Chondrocyte (in vitro differentiated cells): ENCODE data around the gene ZNF738. TPM values are rescaled to one million over a fixed set of nuclear protein-coding genes. Genes with fewer than 3 reads are reported as not detected.
"Not testable (repeated sequence)": the region's sequence is repeated elsewhere in the genome, so short reads cannot be mapped to it uniquely, and the experiment has no call there.

Experiments used
- DNase-seq: peaks from one replicate; pipeline ENCODE4 v3.0.0; 2021; ENCODE audit warnings: mixed read lengths, low spot score
- H3K27ac Mint-ChIP-seq: one replicate; pipeline ENCODE4 v1.8.0; 2021; ENCODE audit warnings: mild to moderate bottlenecking, moderate library complexity, mixed read lengths; ENCODE audit not compliant: unreplicated experiment
- H3K27me3 Mint-ChIP-seq: 2 replicates; pipeline ENCODE4 v1.8.0; 2021; ENCODE audit warnings: low read depth, mixed read lengths
- H3K36me3 Mint-ChIP-seq: 2 replicates; pipeline ENCODE4 v1.8.0; 2021; ENCODE audit warnings: low read depth, mixed read lengths
- H3K4me1 Mint-ChIP-seq: 2 replicates; pipeline ENCODE4 v1.8.0; 2021; ENCODE audit warnings: low read depth, mild to moderate bottlenecking, mixed read lengths
- H3K4me3 Mint-ChIP-seq: one replicate; pipeline ENCODE4 v1.8.0; 2021; ENCODE audit warnings: mild to moderate bottlenecking, moderate library complexity, mixed read lengths; ENCODE audit not compliant: unreplicated experiment
- H3K9me3 Mint-ChIP-seq: 2 replicates; pipeline ENCODE4 v1.8.0; 2021; ENCODE audit warnings: low read depth, mixed read lengths
- total RNA-seq: library from RNA; stranded (reverse); gene quantifications from 3 replicates; pipeline ENCODE4 v1.2.1, GENCODE V29; 2021
- TF ChIP-seq, protein P1 (sequence below): fragments of 200-600 bp; sonication (generic); IDR thresholded peaks from 2 replicates; pipeline ENCODE4 v1.5.0; 2021; ENCODE audit warnings: antibody characterized with exemption, mild to moderate bottlenecking, moderate library complexity

Gene ZNF738
- total RNA-seq, 1 donor from 2014 or later, result 6.7 TPM

DNA sequence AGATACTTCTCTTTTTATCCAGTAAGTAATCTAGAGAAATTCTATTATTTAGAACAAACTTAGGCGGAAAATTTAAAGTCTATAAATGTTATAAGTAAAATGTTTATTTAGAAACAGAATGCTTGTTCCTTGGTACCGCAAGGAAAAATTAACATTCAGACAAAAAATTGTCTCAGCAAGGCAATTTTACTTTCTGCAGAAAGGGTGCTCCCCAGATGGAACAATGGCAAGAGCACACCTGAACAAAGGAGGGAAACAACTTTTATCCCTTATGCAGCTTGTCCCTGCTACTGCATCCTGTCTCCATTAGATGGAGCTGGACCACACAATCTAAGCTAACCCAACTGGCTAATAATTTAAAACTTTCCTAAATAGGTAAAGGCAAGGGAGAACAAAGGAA lies 23.1 kb upstream of the ZNF738 start:
- Mint-ChIP-seq H3K4me3 (no peak overlapping the region), H3K36me3 (peaks cover 2% of the 10 kb centered on the region), H3K27ac (no peak overlapping the region), H3K9me3 (peaks cover 41% of the 10 kb centered on the region), H3K27me3 (no peaks in the 10 kb centered on the region), H3K4me1 (no peaks in the 10 kb centered on the region)
- DNase-seq, result no peak
- TF ChIP-seq, protein P1, sequence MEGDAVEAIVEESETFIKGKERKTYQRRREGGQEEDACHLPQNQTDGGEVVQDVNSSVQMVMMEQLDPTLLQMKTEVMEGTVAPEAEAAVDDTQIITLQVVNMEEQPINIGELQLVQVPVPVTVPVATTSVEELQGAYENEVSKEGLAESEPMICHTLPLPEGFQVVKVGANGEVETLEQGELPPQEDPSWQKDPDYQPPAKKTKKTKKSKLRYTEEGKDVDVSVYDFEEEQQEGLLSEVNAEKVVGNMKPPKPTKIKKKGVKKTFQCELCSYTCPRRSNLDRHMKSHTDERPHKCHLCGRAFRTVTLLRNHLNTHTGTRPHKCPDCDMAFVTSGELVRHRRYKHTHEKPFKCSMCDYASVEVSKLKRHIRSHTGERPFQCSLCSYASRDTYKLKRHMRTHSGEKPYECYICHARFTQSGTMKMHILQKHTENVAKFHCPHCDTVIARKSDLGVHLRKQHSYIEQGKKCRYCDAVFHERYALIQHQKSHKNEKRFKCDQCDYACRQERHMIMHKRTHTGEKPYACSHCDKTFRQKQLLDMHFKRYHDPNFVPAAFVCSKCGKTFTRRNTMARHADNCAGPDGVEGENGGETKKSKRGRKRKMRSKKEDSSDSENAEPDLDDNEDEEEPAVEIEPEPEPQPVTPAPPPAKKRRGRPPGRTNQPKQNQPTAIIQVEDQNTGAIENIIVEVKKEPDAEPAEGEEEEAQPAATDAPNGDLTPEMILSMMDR, result peak; percentile 40

DNA sequence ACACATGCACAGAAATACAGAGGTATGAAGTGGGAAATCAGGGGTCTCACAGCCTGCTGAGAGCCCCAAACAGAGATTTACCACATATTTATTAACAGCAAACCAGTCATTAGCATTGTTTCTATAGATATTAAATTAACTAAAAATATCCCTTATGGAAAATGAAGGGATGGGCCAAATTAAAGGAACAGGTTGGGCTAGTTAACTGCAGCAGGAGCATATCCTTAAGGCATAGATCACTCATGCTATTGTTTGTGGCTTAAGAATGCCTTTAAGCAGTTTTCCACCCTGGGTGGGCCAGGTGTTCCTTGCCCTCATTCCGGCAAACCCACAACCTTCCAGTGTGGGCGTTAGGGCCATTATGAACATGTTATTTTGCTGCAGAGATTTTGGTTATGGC lies 14.0 kb upstream of the ZNF738 start:
- not testable (repeated sequence) for H3K36me3 Mint-ChIP-seq, H3K4me3 Mint-ChIP-seq, H3K27me3 Mint-ChIP-seq, H3K4me1 Mint-ChIP-seq, H3K27ac Mint-ChIP-seq, DNase-seq
- peaks cover 22% of the 10 kb centered on the region for H3K9me3 Mint-ChIP-seq

GRCh38 chr19:21352830-21353229 lies 6.0 kb upstream of the ZNF738 start:
- DNase-seq, result no peak
- H3K27ac Mint-ChIP-seq, result no peak overlapping the region
- TF ChIP-seq, protein P1, result no peak
- H3K4me3 Mint-ChIP-seq, result no peak overlapping the region
- H3K36me3 Mint-ChIP-seq, result no peaks in the 10 kb centered on the region
- H3K4me1 Mint-ChIP-seq, result no peaks in the 10 kb centered on the region
- H3K9me3 Mint-ChIP-seq, result peaks cover 14% of the 10 kb centered on the region
- no peaks in the 10 kb centered on the region for H3K27me3 Mint-ChIP-seq

GRCh38 chr19:21362291-21362690 lies 3.5 kb downstream of the ZNF738 start:
- no peak for DNase-seq
- H3K4me3 Mint-ChIP-seq, result no peak overlapping the region
- no peaks in the 10 kb centered on the region for H3K27me3 Mint-ChIP-seq
- H3K9me3 Mint-ChIP-seq, result peaks cover 3% of the 10 kb centered on the region
- peaks cover 21% of the 10 kb centered on the region for H3K36me3 Mint-ChIP-seq
- TF ChIP-seq, protein P1, result no peak
- peaks cover 7% of the 10 kb centered on the region for H3K4me1 Mint-ChIP-seq
- no peak overlapping the region for H3K27ac Mint-ChIP-seq

DNA sequence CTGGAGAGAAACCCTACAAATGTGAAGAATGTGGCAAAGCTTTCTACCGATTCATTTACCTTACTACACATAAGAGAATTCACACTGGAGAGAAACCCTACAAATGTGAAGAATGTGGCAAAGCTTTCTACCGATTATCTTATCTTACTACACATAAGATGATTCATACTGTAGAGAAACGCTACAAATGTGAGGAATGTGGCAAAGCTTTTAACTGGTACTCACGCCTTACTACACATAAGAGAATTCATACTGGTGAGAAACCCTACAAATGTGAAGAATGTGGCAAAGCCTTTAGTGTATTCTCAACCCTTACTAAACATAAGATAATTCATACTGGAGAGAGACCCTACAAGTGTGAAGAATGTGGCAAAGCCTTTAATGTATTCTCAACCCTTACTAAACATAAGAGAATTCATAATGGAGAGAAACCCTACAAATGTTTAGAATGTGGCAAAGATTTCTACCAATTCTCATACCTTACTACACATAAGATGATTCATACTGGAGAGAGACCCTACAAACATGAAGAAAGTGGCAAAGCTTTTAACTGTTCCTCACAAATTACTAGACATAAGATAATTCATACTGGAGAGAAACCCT lies 25.3 kb downstream of the ZNF738 start:
- Mint-ChIP-seq H3K27me3 (no peaks in the 10 kb centered on the region), H3K4me3 (no peak overlapping the region), H3K27ac (no peak overlapping the region), H3K4me1 (no peaks in the 10 kb centered on the region), H3K36me3 (peaks cover 65% of the 10 kb centered on the region), H3K9me3 (peaks cover 78% of the 10 kb centered on the region)
- DNase-seq, result no peak
- TF ChIP-seq, protein P1, result no peak

GRCh38 chr19:21396121-21396520 lies 37.3 kb downstream of the ZNF738 start:
- no peak overlapping the region for H3K27ac Mint-ChIP-seq
- peaks cover 27% of the 10 kb centered on the region for H3K9me3 Mint-ChIP-seq
- no peak for DNase-seq
- H3K4me3 Mint-ChIP-seq, result no peak overlapping the region
- peaks cover 20% of the 10 kb centered on the region for H3K36me3 Mint-ChIP-seq
- H3K4me1 Mint-ChIP-seq, result peaks cover 28% of the 10 kb centered on the region
- TF ChIP-seq, protein P1, result no peak
- H3K27me3 Mint-ChIP-seq, result no peaks in the 10 kb centered on the region
